ENCODE data around the gene COL8A1.

COL8A1 gene

DNA sequence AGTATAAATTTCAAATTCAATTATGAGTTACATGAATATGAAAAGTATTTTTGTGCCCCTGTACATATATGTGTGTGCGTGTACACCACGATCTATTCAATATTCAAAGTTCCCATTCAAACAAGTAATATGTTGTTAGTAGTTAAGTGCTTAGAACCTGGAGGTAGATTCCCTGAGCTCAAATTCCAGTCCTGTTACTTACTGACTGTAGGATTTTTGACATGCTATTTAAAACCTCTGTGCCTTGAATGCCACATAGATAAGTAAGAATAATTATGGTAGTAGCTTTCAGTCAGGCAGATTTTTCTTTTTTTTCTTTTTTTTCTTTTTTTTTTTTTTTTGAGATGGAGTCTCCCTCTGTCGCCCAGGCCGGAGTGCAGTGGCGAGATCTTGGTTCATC, 126.0 kb downstream of the COL8A1 start:
- peak; percentile 53 for DNase-seq

DNA sequence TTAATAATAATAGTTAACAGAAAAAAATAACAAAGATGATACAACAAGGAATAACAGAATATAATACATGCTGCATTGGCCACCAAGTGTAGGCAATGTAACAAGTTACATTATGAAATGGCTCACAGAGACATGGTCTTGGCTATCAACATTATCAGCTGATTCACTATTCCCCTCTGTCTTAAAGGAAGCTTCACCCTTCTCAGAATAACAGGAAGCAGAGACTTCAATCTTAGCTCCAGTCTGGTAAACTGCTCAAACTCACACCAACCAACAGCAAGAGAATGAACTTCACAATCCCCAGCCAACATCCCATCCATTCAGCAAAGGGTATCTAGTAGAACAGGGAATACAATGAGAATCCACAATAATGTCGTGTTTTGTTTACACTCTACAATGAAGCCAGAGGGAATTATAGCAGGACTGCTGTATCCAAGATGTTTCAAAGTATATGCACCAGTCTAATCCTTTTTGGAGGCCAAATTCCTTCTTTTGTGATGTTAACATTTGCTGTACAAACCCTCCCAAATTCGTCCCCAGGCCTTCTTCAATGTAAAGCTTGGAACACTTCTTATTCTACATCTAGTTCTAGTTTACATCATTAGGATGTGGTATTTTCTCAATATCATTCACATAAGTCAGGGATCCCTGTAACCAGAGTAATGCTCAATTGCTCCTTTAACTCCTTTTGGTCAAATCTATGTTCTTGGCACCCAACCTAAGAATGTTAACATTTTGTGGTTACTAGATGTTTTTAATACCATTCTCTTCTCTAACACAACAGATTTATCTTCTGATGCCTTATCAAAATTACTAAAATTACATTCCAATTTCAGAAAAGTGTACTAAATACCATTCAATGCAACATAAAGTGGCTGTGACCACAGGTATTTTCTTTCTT, 126.9 kb downstream of the COL8A1 start:
- peak; percentile 96 for DNase-seq

DNA sequence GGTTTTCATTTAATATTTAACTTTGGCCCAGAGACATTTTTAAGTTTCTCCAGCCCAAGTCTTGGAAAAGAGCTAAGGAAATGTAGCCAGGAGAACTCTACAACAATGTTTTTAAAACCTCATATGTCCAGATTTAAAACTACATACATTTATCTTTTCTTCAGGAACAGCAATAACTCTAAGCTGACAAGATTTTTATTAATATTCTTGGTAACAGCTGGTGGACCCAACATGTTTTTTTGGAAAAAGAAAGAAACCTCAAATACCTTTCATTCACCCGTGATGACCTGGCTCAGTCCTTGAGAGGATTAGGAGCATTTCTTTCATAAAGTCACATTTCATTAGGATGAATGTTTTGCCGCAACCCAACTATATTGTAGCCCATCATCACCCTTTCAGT, 128.9 kb downstream of the COL8A1 start:
- peak; percentile 96 for DNase-seq

DNA sequence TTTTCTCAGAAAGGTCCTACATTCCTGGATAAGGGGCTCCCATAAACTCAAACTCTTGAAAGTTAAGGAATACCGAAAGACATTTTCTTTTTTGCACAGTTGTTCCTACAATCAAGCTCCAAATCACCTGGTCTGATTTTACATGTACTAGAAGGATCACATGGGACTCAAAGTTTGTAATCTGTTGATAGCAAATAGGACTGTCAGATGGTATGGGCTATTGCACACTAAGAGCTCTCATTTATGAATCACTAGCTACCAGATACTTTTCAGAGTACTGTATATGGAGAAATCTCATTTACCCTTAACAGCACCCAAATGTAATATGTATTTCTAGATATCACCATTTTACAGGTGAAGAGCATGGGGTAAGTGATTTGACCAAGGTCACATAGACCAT, 129.7 kb downstream of the COL8A1 start:
- no peak for DNase-seq

DNA sequence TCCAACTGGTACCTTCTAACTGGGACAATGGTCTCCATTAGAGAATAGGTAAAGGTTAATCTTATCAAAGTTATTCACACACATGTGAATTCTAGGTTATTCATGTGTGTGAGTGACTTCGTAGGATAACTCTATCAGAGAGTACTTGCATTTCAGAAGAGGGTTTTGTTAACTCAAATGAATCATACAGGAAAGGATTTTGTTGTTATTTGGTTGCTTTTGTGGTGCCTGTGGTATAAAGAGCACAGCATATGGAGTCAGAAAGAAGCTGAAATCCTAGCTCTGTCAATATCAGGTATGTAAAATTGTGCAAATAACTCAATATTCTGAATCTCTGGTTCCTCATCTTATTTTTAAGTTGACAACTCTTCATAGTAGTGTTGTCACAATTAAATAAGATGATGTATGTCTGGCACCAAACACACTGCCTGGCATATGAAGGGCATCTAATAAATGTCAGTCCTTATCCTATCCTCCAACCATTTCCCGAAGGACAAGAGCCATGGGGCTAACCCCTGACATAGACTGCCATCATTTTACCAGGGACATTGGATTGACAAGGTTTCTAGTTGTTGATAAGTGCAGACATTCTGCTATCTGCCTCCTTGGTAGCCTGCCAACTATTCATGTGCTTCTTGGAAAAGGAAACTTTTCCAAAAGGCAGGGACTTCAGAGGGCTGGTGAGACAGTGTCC, 130.6 kb downstream of the COL8A1 start:
- no peak for DNase-seq

DNA sequence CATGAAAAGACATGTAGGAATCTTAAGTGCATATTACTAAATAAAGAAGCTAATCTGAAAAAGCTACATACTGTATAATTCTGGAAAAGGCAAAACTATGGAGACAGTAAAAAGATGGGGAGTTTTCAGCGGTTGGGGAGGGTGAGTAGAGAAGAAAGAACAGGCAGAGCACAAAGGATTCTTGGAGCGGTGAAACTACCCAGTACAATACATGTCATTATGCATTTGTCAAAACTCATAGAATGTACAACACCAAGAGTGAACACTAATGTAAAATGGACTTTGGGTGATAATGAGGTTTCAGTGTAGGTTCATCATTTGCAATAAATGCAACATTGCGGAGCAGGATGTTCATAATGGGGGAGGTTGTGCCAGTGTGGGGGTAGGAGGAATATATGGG, 133.8 kb downstream of the COL8A1 start:
- no peak for DNase-seq

DNA sequence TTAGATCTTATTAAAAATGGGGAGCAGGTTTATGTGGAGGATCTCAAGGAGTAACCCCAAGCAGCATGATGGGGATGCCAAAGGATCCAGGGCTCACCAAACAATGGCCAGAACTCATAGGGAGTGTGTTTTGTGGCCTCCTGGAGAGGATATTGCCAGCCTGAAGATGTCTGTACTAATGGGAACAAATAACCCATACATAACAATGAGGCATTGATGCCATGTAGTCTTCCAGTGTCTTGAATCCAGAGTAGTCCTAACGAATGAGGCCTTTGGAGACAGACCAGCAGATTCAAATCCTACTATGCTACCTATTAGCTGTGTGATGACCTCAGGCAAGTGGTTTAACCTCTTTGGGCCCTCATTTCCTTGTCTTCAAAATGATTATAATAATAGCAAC, 134.3 kb downstream of the COL8A1 start:
- DNase-seq = no peak

DNA sequence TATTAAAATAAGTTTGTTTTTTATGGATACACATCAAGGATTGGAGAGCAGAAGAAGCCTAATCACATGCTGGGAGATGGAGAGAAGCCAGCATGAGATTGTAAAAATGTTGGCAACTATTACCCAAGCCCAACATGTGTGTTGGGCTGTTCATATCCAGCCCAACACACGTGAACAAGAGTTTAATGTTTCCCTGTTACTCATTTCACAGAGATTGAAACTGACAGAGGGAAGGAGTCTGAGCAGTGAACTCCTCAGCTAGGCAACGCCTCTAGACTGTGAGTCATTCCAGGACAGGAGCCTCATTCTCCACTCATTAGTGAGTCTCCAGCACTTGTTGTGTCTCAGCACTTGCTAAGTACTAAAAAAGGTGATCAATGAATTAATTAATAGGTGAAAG, 136.1 kb downstream of the COL8A1 start:
- DNase-seq = peak; percentile 95

DNA sequence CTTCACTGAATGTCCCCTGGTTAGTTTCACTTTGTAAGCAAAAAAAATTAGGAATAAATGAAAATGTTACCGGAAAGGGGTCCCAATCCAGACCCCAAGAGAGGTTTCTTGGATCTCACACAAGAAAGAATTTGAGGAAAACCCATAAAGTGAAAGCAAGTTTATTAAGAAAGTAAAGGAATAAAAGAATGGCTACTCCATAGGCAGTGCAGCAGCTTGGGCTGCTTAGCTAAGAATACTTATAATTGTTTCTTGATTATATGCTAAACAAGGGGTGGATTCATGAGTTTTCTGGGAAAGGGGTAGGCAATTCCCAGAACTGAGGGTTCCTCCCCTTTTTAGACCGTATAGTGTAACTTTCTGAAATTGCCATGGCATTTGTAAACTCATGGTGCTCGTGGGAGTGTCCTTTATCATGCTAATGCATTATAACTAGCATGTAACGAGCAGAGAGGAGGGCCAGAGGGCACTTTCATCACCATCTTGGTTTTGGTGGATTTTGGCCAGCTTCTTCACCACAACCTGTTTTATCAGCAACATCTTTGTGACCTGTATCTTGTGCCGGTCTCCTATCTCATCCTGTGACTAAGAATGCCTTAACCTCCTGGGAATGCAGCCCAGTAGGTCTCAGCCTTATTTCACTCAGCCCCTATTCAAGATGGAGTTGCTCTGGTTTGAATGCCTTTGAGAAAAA, 138.3 kb downstream of the COL8A1 start:
- DNase-seq = peak; percentile 40

DNA sequence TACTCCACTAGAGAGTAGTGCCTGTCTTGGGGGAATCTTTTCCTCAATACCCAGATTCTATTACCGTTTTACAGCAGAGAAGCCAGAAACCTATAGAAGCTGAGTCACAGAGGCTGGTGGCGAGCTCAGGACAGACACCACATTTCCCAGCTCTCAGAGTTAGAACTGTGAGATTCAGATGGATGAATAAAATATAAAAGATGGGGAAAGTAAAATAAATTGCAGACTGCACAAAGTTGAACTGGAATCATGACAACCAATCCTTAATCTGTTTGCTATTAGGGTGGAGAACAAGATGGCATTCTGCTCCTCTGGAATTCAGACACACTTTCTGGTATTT, 138.8 kb downstream of the COL8A1 start:
- DNase-seq = peak; percentile 46

DNA sequence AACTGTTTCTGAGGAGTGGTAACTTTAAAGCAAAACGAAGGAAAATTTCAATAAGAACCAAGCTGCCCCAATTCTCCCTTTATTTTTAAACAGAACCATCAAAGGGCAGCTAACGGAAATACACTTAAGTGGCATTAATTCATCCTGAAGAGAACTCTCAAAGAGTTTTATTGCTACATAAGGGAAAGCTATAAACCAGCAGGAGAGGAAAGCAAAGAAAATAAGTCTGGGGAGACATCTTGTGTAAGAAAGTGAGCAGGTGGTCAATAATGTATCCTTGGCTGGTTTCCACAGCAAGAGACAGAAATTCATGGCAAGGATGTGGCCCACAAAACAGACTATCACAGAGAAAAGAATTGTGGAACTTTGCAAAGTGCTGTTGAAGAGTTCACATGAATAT, 139.3 kb downstream of the COL8A1 start:
- DNase-seq = no peak

DNA sequence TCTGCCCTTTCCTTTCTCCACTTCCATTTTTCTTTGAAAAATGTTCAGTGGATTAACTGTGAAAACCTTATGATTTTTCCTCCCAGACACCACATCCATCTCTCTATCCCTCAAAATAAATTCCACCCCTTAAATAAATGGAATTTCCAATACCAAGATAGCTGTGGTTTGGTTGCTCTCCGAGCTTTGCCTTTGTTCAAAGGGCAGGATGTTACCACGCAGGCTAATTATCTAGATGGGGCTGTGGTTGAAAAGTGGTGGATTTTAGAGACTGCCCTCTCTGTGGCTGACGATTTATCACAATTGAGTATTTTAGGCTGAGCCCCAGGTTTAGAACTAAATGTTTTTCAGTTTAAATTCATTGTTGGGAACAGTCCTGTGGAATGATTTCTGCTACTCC, 142.4 kb downstream of the COL8A1 start:
- DNase-seq = peak; percentile 91

DNA sequence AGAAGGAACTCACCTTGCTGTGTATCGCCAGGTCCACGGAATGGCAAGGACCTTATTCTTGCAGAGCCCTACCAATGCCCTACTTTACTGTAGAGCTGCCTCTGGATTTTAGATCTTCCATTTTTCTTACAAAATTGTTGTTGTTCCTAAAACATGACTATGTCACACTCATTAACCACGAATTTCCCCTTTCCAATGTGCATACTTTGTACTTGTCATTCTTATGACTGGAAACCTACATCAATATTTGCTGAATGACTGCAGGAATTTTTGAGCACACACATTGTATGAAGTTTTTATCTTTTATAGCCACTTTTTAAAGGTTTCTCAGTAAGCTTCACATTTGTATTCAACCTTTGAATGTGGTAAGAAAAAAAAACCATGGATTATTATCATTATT, 143.4 kb downstream of the COL8A1 start:
- peak; percentile 79 for DNase-seq

DNA sequence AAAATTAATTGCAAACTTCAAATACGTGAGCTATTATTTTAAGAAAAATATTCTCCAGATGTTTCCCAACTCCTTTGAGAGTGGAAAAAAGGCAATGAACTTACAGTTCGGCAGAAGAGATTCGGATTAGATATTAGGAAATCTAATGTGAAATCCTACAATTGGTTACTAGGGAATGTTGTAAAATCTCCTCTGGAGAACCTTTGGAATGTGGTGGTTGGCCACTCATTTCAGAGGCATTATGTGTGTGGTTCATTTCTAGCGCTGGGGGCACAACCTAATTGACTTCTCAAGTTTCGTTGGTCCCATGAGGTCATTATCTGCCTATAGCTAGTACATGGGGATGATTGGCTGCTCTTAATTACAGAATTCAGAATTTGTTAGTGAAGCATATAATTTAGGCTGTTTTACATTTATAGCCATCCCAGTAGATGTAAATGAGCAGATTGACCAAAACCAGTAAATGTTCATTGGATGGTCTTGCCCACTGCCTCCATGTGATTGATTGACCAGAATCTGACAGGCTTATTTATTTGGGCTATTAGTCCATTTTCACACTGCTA, 144.7 kb downstream of the COL8A1 start:
- peak; percentile 98 for DNase-seq

DNA sequence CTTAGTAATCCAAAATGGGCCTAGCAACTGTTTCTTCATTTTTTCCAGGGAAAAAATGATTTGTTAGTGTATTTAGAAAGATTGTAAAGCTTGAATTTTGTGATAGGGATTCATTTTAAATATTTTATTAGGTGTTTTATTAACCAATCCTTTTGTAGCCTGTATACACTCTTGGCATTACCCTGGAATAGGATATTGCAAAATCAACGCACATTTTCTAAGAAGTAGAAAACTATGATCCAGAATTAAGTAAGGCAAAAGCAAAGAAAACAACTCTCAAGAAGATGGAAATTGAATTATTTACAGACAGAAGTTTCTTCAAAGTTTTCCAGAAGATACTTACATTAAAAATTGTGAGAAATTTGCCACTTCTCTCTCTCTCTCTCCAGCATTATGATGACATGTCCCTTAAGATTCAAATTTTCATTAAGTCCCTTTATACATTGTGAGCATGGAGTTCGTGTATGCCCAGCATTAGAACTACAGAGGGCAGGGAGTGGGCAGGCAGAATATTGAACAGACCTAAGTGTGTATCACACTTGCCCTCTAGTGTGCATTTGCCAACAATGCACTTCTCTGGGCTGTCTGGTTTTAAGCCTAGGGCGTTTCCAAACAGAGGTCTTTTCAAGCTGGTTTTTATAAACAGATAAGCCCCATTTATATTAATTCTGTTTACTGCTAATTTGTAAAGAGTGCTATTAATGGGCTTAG, 150.8 kb downstream of the COL8A1 start:
- DNase-seq = peak; percentile 74

DNA sequence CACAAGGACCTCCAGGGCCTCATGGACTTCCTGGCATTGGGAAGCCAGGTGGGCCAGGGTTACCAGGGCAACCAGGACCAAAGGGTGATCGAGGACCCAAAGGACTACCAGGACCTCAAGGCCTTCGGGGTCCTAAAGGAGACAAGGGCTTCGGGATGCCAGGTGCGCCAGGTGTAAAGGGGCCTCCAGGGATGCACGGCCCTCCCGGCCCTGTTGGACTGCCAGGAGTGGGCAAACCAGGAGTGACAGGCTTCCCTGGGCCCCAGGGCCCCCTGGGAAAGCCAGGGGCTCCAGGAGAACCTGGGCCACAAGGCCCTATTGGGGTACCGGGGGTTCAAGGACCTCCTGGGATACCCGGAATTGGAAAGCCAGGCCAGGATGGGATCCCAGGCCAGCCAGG, 156.1 kb downstream of the COL8A1 start:
- no peak for DNase-seq

DNA sequence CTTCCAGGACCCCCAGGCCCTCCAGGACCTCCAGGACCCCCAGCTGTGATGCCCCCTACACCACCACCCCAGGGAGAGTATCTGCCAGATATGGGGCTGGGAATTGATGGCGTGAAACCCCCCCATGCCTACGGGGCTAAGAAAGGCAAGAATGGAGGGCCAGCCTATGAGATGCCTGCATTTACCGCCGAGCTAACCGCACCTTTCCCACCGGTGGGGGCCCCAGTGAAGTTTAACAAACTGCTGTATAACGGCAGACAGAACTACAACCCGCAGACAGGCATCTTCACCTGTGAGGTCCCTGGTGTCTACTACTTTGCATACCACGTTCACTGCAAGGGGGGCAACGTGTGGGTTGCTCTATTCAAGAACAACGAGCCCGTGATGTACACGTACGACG, 157.2 kb downstream of the COL8A1 start:
- DNase-seq = no peak

DNA sequence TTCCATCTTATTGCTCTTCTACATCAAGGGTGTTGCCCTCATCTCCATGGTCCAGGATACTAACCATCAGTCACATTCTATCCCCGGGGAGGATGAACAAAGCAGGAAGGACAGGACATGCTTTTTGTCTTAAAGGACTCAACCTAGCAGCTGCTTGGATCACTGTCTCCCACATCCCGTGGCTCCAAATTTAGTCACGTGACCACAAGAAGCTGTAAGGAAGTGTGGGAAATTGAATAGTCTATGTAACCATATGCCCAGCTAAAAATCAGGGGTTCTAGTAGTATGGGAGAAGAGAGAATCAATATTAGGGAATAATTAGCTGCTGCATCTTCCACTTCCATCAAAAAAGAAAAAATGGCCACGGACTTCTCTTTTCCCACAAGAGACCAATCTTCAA, 161.0 kb downstream of the COL8A1 start:
- no peak for DNase-seq

DNA sequence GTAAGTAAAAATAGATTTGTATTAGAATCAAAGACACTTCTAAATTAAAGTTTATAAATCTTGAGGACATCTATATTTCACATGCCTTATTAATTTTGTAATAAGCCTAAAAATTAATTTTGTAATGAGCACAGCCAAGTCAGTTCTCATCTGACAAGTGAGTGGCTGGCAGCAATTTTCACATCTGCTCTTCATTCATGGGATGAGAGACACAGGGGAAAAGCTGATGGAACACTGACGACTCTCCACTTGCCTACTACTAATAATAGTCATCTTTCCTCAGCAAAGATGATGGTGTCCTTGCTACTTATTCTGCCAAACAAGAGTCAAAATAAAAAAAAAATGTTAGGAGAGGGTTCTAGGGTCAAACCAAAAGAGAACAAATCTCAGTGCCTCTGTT, 164.9 kb downstream of the COL8A1 start:
- no peak for DNase-seq

DNA sequence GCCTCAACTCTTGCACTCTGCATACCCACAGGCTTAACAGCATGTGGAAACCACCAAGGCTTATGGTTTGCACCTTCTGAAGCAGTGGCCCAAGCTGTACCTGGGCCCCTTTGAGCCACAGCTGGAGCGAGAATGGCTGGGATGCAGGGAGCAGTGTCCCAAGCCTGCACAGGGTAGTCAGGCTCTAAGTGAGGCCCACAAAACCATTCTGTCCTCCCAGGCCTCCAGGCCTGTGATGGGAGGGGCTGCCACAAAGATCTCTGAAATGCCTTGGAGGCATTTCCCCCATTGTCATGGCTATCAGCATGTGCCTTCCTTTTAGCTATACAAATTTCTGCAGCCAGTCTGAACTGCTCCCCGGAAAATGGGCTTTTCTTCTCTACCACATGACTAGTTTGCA, 166.8 kb downstream of the COL8A1 start:
- DNase-seq = no peak

DNA sequence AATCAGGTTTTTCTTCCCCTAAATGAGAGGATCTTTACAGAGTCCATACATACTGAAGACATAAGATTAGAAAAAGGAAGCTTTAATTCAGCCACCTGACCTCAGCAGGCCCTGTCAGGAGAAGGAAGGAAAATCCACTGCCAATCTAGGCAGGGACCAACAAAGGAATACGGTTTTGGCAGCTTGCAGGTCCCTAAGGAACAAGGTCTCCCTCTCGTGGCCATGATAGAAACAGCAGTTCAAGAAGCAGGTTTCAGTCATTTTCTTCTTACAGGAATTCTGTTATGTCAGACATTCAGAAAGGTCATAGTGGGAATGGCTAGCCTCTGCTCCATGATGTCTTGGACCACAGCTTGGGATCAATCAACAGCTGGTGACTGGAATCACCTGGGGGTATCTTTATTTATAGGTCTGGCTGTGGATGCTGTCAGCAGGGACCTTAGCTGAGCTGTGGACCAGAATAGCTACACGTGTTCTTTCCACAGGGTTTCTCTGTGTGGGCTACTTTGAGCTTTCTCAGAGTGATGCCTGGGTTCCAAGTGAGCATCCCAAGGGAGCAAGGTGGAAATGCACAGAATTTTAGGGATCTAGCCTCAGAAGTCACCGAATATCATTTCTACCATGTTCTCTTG, 169.9 kb downstream of the COL8A1 start:
- DNase-seq = peak; percentile 80

DNA sequence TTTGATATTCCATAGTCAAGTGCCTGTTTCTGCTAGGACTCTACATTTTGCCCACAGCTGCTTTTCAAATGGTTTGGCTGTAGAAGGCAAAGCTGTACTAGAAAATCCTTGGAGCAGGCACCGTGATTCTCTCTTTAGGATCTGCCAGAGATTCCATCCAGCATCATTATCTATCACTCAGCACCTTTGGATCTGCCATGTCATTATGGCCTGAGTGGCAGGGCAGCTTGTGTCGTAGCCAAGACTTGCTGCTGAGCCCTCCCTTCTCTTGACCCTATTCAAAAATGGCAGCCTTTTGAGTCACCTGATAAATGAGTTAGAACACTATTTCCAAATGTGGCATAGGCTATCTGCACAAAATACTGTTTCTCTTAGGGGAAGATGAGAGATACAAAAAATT, 171.2 kb downstream of the COL8A1 start:
- no peak for DNase-seq
